Measurements from ENCODE around the gene ABCG2. TPM values are rescaled to one million over a fixed set of nuclear protein-coding genes. Genes with fewer than 3 reads are reported as not detected.

ABCG2 gene
- total and polyA plus RNA-seq, 5 experiments from 2014 or later = 0.15 to 0.73 (median 0.28) TPM; not detected in 1

- Mint-ChIP-seq H3K4me3 (no peak overlapping the region), H3K27ac (no peak overlapping the region), H3K27me3 (no peaks in the 10 kb centered on the region), H3K36me3 (peaks cover 0 to 31% (median 14%) of the 10 kb centered on the region in 3 donors), H3K9me3 (no peaks in the 10 kb centered on the region), H3K4me1 (no peaks in the 10 kb centered on the region)
- ATAC-seq (no peak), DNase-seq (no peak)
- POLR2A ChIA-PET = no interaction called here
These were observed 113.4 kb downstream of the ABCG2 start for GRCh38 chr4:88045021-88045420.

- ATAC-seq (no peak), DNase-seq (no peak)
- no peaks in the 10 kb centered on the region for H3K27me3 Mint-ChIP-seq
- H3K27ac Mint-ChIP-seq = peak overlapping the region in 1 of 10 donors; percentile 45
- no peaks in the 10 kb centered on the region for H3K4me1 Mint-ChIP-seq
- no peaks in the 10 kb centered on the region for H3K9me3 Mint-ChIP-seq
- POLR2A ChIA-PET = no interaction called here
- H3K36me3 Mint-ChIP-seq = peaks cover 0 to 35% (median 18%) of the 10 kb centered on the region in 3 donors
- no peak overlapping the region for H3K4me3 Mint-ChIP-seq
These were observed 114.7 kb downstream of the ABCG2 start for GRCh38 chr4:88043586-88044340.

GRCh38 chr4:88043001-88043400, 115.4 kb downstream of the ABCG2 start:
- Mint-ChIP-seq H3K4me1 (no peaks in the 10 kb centered on the region), H3K36me3 (peaks cover 0 to 40% (median 21%) of the 10 kb centered on the region in 3 donors), H3K27ac (no peak overlapping the region), H3K4me3 (no peak overlapping the region), H3K9me3 (no peaks in the 10 kb centered on the region), H3K27me3 (no peaks in the 10 kb centered on the region)
- ATAC-seq (no peak), DNase-seq (no peak)
- POLR2A ChIA-PET = no interaction called here

- Mint-ChIP-seq H3K4me1 (no peaks in the 10 kb centered on the region), H3K36me3 (peaks cover 0 to 40% (median 21%) of the 10 kb centered on the region in 3 donors), H3K9me3 (no peaks in the 10 kb centered on the region), H3K27me3 (no peaks in the 10 kb centered on the region), H3K27ac (no peak overlapping the region), H3K4me3 (no peak overlapping the region)
- ATAC-seq (no peak), DNase-seq (no peak)
- POLR2A ChIA-PET = no interaction called here
These were observed 116.8 kb downstream of the ABCG2 start for GRCh38 chr4:88041626-88042025.

GRCh38 chr4:88040707-88041106, 117.7 kb downstream of the ABCG2 start:
- Mint-ChIP-seq H3K4me3 (no peak overlapping the region), H3K9me3 (no peaks in the 10 kb centered on the region), H3K4me1 (no peaks in the 10 kb centered on the region), H3K36me3 (peaks cover 0 to 35% (median 21%) of the 10 kb centered on the region in 3 donors), H3K27ac (no peak overlapping the region), H3K27me3 (no peaks in the 10 kb centered on the region)
- ATAC-seq (no peak), DNase-seq (no peak)
- POLR2A ChIA-PET = no interaction called here

Other genes starting within 250 kb of the ABCG2 start
- gene SPP1, start 182.9 kb downstream of the ABCG2 start, total RNA-seq = 1 to 10 TPM; 6.7 to 8.7 TPM
- not detected for gene SPP1, start 182.9 kb downstream of the ABCG2 start, polyA plus RNA-seq
- 1 to 10 TPM; 8.6 to 9.6 TPM for gene PKD2, start 151.0 kb downstream of the ABCG2 start, total RNA-seq
- gene PKD2, start 151.0 kb downstream of the ABCG2 start, polyA plus RNA-seq = 1 to 10 TPM; 1.4 to 5.8 (median 2.2) TPM
- 10 to 100 TPM; 87.6 to 94.6 TPM for gene PPM1K, start 125.9 kb upstream of the ABCG2 start, total RNA-seq
- 10 to 100 TPM; 64.7 to 85.3 (median 77.2) TPM for gene PPM1K, start 125.9 kb upstream of the ABCG2 start, polyA plus RNA-seq
- 10 to 100 TPM; 31.8 to 35.5 TPM for gene HERC6, start 220.2 kb upstream of the ABCG2 start, total RNA-seq
- 10 to 100 TPM; 10.8 to 18.4 (median 18.1) TPM for gene HERC6, start 220.2 kb upstream of the ABCG2 start, polyA plus RNA-seq

Measured in naive thymus-derived CD8-positive, alpha-beta T cell (primary cell).